NAMALWA (cell line): Measurements from ENCODE around the gene SDCCAG8.
"Not testable (repeated sequence)": the region's sequence is repeated elsewhere in the genome, so short reads cannot be mapped to it uniquely, and the experiment has no call there.

Experiments used
- DNase-seq: peaks from one replicate; pipeline ENCODE4 v3.0.0-alpha.2; 2015; ENCODE audit warnings: low spot score

Gene SDCCAG8

DNA sequence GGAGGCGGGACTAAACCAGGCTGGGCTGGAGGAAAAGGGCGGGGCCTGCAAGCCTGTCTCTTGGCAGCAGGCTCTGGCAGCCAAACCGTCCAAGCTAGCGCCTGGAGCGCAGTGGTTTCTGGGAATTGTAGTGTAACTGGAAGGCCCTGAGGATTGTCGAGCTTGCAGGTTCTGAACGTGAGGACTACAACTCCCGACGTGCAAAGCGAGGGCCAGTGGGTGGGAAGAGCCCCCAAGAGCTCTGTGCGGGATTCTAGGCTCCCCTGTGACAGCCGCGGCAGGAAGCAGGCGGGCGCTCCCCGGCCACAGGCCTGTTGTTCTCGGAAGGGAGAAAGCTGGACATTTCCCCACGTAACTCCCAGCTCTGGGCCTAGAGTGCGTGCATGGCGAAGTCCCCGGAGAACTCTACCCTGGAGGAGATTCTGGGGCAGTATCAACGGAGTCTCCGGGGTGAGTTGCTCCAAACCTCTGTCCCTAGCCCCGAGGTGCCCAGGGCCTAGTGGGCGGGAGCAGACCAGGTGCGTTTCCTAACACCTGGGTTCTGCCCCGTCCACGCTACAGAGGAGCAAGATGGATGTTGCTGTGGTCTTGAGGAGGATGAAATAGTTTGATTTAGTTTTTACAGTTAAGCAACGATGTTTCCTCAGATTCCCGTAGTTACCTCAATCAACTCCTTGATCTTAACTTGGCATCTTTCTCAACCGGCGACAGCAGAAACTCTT, at the start of gene SDCCAG8:
SDCCAG8 (plus strand) TSS at position 251 of the 722 bp plus-strand sequence; CDS start at position 384, 133 bp downstream.
- DNase-seq = peak; percentile 99

DNA sequence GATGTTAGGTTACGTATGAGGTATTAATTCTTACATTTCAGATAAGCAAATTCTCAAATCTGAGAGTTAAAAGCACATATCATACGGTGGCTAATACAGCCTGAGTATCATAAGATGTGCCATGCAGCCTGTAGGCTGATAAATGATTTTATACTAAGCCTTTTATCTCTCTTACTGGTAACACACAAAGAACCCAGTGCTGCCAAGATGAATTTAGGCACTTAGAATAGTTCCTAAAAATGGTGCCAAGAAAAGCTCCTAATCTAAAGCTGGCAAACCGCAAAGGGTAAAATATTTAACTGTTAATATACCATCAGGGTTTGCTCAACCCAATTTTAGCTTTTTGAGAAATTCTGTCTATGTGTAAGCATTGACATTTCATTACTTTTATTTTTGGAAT, 43.9 kb upstream of the SDCCAG8 start:
- DNase-seq = not testable (repeated sequence)

GRCh38 chr1:243213045-243213787, 42.6 kb upstream of the SDCCAG8 start:
- no peak for DNase-seq

DNA sequence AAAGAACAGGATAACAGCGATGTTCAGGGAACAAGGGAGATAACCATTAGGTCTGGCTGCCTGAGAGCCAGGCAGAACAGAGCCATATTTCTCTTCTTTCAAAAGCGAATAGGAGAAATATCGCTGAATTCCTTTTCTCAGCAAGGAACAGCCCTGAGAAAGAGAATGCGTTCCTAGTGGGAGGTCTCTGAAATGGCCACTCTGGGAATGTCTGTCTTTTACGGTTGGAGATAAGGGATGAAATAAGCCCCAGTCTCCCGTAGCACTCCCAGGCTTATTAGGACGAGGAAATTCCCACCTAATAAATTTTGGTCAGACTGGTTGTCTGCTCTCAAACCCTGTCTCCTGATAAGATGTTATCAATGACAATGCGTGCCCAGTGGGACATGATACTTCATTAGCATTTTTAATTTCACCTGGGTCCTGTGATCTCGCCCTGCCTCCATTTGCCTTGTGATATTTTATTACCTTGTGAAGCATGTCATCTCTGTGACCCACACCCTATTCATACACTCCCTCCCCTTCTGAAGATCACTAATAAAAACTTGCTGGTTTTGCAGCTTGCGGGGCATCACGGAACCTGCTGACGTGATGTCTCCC, 40.5 kb upstream of the SDCCAG8 start:
- DNase-seq = not testable (repeated sequence)

GRCh38 chr1:243216741-243217140, 39.1 kb upstream of the SDCCAG8 start:
- DNase-seq = no peak

GRCh38 chr1:243217349-243217748, 38.5 kb upstream of the SDCCAG8 start:
- DNase-seq = no peak

DNA sequence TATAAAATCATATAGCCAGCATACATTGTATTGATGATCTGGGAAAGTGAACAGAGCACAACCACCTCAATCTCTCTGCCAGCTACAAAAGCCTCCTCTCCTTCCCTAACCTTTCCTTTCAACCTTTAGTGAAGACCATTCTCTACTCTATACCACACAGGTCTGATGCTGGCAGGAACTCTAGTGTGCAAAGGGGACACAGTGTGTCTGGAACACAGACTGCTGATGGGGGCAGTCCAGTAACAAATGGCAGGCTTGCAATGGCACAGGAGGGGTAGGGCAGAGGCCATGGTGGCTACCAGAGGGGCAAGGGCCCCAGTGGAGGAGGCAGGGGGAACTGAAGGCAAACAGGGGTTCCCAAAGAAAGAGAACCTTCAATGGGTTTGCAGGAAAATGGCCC, 37.8 kb upstream of the SDCCAG8 start:
- no peak for DNase-seq

DNA sequence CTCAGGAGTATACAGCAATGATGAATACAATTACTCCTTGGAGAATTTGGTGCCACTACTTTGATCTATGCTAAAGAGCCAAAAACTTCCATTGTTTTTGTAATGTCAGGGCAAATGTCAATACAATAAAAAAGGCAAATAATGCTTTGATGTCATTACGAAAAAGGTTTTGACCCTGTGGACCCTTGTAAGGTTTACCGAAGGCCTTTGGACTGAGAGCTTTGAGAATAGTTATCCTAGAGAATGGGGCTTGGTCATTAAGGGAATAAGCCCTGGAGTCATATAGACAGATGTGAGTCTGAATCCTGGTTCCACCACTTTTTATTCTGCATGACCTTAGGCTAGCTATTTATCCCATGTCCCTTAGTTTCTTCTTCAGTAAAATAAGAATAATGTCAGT, 28.2 kb upstream of the SDCCAG8 start:
- DNase-seq = no peak

DNA sequence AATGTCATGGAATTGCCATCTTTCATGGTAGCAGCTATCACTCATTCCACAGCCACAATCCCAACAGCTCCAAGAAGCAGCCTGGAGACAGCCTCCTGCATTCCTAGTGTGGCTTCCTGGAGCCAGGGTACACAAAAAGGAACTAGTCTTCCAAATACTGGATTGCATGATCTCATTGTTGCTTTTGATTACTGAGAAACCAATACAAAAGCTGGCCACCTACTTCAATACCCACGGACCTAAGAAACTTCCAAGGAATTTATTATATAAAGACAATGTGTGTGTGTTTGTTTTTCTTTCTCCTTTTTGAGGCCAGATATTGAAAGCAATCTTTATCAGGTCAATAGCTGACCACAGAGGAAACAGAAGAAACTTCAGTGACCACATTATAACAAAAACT, 26.3 kb upstream of the SDCCAG8 start:
- no peak for DNase-seq

DNA sequence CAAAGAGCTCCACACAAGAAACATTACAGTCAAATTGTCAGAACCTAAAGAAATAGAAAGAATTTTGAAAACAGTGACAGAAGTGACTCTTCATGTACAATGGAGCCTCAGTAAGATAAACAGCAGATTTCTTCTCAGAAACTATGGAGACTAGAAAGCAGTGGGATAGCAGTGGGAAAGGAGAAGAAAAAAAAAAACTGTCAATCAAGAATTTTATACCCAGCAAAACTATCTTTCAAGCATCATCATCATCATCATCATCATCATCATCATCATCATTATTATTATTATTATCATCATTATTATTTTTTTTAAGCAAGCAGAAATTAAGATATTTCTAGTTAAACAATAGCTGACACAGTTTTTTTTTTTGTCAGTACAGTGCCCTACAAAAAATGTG, 24.9 kb upstream of the SDCCAG8 start:
- DNase-seq = peak; percentile 39

DNA sequence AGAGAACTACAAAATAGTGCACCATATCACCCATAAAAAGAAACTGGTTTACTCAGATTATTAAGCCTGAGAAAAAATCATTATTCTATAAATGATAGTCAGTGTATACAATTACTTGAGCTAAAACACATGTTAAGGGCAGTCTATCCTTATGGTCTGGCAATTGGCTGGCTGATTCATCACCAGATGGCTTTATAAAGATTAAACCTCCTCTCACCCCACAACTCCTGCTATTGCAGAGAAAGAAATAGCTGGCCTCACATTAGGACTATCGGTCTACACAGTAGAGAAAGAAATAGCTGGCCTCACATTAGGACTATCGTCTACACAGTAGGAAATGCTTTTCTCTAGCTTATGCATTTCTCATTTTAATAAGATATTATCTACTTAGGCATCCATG, 21.9 kb upstream of the SDCCAG8 start:
- DNase-seq = no peak

DNA sequence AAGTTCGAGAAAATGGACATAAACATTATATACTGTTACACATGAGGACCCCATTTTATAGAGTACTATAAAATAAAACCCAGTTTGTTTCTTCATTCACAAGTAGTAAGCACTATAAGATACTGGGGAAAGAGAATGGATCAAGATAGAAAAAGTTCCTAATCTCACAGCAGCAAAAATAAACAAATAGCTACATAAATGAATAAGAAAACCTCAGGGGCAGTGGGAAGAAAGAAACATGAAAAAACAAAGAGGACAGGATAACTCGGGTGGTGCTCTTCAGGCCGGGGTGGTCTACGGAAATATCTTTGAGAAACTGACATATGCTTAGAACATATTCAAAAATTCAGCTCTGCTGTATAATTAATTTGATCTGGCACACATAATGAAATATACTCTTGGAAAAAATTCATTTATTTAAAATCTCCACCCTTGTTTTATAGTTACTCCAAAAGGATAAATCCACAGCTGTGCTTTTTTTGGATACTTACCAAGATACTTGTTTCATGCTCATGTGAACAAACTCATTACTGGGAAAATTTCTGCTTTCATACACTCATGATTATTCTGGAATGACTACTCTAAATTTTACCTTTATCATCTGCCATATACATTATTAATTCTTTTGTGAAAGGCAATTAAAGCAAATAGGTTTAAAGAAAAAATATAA, 20.7 kb upstream of the SDCCAG8 start:
- no peak for DNase-seq

GRCh38 chr1:243236604-243237252, 19.1 kb upstream of the SDCCAG8 start:
- no peak for DNase-seq

GRCh38 chr1:243244432-243244841, 11.4 kb upstream of the SDCCAG8 start:
- DNase-seq = no peak

GRCh38 chr1:243246916-243247315, 8.9 kb upstream of the SDCCAG8 start:
- DNase-seq = peak; percentile 33

DNA sequence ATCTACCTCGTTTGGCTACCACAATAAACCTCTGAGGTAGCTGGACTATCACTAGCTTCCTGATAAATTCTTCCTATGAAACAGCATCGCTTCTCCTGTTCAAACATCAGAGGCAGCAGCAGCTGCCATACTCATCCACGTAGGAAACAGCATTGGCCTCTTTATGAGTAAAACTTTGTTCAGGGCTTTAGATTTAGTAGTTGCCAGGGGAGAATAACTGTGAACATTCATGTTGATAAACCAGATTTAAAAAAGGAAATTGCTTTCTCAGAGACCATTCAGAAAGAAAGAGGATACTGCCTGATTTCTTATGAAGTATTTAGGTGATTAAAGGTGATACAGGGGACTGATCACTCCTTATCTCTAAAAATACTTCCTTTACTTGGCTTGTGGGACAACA, 7.9 kb upstream of the SDCCAG8 start:
- no peak for DNase-seq

- DNase-seq = no peak
Observed at GRCh38 chr1:243249214-243249613, 6.6 kb upstream of the SDCCAG8 start.

DNA sequence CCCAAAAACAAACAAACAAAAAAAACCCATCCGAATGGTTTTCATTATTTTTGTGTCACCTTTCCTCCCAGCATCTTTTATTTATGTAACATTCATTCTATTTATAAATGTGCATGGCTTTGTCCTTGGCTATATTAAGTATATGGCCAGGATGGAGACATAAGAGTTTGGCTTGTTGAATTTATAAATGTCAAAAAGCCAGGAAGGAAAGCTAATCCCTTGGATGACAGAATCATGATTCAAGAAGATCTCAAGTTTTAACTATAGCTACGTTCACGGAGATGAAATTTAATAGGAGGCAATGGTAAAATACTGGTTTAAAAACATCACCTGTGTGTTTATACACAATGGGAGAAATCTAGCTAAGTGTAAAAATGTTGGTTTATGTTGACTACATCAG, 5.7 kb upstream of the SDCCAG8 start:
- no peak for DNase-seq

- DNase-seq = no peak
Observed at GRCh38 chr1:243251539-243251938, 4.3 kb upstream of the SDCCAG8 start.

DNA sequence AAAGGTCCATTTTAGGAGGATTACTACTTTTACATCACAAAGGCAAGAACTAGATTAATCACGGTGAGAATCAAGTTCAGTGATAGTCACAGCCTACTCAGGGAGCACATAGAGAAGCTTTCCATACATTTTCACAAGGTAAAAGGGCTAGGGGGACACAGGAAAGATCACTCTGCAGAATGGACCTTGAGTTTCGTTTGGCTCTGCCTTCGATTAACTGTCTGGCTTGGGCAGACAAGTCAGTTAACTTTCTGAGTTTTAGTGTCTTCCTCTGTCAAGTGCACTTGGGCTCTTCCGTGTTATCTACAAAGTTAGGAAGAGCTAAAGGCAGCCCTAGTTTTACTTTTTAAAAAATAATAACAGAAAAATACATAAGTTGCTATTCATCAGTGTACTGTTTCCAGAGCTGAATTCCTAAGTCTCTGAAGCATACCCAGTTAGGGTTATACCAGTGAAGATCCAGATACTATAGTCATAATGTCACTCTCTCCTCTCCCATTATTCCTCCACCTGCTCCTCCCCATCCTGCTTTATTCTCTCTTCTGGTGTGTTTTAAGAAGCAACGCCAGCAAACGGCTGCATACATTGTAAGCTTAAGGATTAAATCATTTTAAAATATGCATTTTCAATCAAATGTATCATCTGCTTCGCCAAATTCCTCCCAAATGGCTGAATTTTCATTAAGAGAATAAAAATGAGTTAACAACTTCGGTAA, 2.5 kb upstream of the SDCCAG8 start:
- DNase-seq = peak; percentile 49

- peak; percentile 43 for DNase-seq
Observed at GRCh38 chr1:243253926-243254232, 2.0 kb upstream of the SDCCAG8 start.
